Ecto neural progenitor cell (in vitro differentiated cells): Measurements from ENCODE around the gene P2RX7.

Experiments
- DNase-seq: peaks from one replicate; pipeline ENCODE4 v3.0.0-alpha.2; 2018; ENCODE audit warnings: low spot score

P2RX7 gene

GRCh38 chr12:121110211-121110940 is 22.3 kb upstream of the P2RX7 start:
- peak; percentile 77 for DNase-seq

GRCh38 chr12:121111684-121112083 is 21.0 kb upstream of the P2RX7 start:
- DNase-seq: no peak

GRCh38 chr12:121112496-121112895 is 20.2 kb upstream of the P2RX7 start:
- no peak for DNase-seq

GRCh38 chr12:121113057-121113456 is 19.6 kb upstream of the P2RX7 start:
- DNase-seq: no peak

- no peak for DNase-seq
Measured at GRCh38 chr12:121114019-121114639, 18.5 kb upstream of the P2RX7 start.

- DNase-seq: no peak
Measured at GRCh38 chr12:121114806-121115205, 17.9 kb upstream of the P2RX7 start.

- DNase-seq: no peak
Measured at GRCh38 chr12:121115530-121115929, 17.1 kb upstream of the P2RX7 start.

GRCh38 chr12:121116318-121117225 is 16.1 kb upstream of the P2RX7 start:
- DNase-seq: no peak

GRCh38 chr12:121117226-121117777 is 15.4 kb upstream of the P2RX7 start:
- no peak for DNase-seq

- DNase-seq: no peak
Measured at GRCh38 chr12:121120323-121120722, 12.4 kb upstream of the P2RX7 start.

GRCh38 chr12:121120989-121121755 is 11.5 kb upstream of the P2RX7 start:
- no peak for DNase-seq

GRCh38 chr12:121121805-121122204 is 10.9 kb upstream of the P2RX7 start:
- DNase-seq: no peak

GRCh38 chr12:121123488-121123887 is 9.2 kb upstream of the P2RX7 start:
- DNase-seq: no peak

GRCh38 chr12:121124402-121125109 is 8.1 kb upstream of the P2RX7 start:
- DNase-seq: no peak

GRCh38 chr12:121127501-121127900 is 5.2 kb upstream of the P2RX7 start:
- no peak for DNase-seq

GRCh38 chr12:121128908-121129810 is 3.5 kb upstream of the P2RX7 start:
- no peak for DNase-seq

GRCh38 chr12:121129811-121130147 is 2.9 kb upstream of the P2RX7 start:
- no peak for DNase-seq

- DNase-seq: no peak
Measured at GRCh38 chr12:121130866-121131373, 1.8 kb upstream of the P2RX7 start.

- DNase-seq: no peak
Measured at GRCh38 chr12:121131941-121132341, 735 bp upstream of the P2RX7 start.

GRCh38 chr12:121133838-121134237 is 1.2 kb downstream of the P2RX7 start:
- no peak for DNase-seq
